HEK293 (cell line): ENCODE results near the gene FSD1.

Source experiments
- CTCF ChIP-seq: fragments of 450-650 bp; formaldehyde crosslinking; IDR thresholded peaks from 2 replicates; pipeline ENCODE4 v1.5.1; 2016; ENCODE audit warnings: missing biosample characterization, missing genetic modification characterization
- YY1 ChIP-seq: fragments of 450-650 bp; formaldehyde crosslinking; IDR thresholded peaks from 2 replicates; pipeline ENCODE4 v1.5.1; 2018; ENCODE audit warnings: missing biosample characterization, missing genetic modification characterization
- ZFP3 ChIP-seq: fragments of 450-650 bp; formaldehyde crosslinking; IDR thresholded peaks from 2 replicates; pipeline ENCODE4 v1.5.1; 2016; ENCODE audit warnings: low read depth, missing biosample characterization, missing genetic modification characterization
- ZNF660 ChIP-seq: fragments of 450-650 bp; IDR thresholded peaks from 2 replicates; pipeline ENCODE4 v1.5.1; 2018; ENCODE audit warnings: missing biosample characterization, mild to moderate bottlenecking, missing genetic modification characterization
- ZSCAN18 ChIP-seq: fragments of 450-650 bp; formaldehyde crosslinking; IDR thresholded peaks from 2 replicates; pipeline ENCODE4 v1.5.1; 2016; ENCODE audit warnings: missing biosample characterization, missing genetic modification characterization
- TF ChIP-seq, protein P1 (sequence below): fragments of 450-650 bp; formaldehyde crosslinking; IDR thresholded peaks from 2 replicates; pipeline ENCODE4 v1.5.1; 2016; ENCODE audit warnings: missing biosample characterization, missing genetic modification characterization, low read depth

GRCh38 chr19:4300589-4300988 is 3.8 kb upstream of the FSD1 start:
- TF ChIP-seq ZFP3 = no peak
- TF ChIP-seq ZNF660 = no peak
- no peak for TF ChIP-seq CTCF (tag by site-specific recombination)
- no peak for TF ChIP-seq YY1 (tag by site-specific recombination)
- TF ChIP-seq ZSCAN18 (tag by site-specific recombination) = no peak
- TF ChIP-seq, protein P1, sequence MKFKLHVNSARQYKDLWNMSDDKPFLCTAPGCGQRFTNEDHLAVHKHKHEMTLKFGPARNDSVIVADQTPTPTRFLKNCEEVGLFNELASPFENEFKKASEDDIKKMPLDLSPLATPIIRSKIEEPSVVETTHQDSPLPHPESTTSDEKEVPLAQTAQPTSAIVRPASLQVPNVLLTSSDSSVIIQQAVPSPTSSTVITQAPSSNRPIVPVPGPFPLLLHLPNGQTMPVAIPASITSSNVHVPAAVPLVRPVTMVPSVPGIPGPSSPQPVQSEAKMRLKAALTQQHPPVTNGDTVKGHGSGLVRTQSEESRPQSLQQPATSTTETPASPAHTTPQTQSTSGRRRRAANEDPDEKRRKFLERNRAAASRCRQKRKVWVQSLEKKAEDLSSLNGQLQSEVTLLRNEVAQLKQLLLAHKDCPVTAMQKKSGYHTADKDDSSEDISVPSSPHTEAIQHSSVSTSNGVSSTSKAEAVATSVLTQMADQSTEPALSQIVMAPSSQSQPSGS = no peak
